ENCODE measurements around the gene DBH. TPM values are rescaled to one million over a fixed set of nuclear protein-coding genes. Genes with fewer than 3 reads are reported as not detected.

Gene DBH
- total RNA-seq, 1 donor from 2014 or later: not detected

GRCh38 chr9:133604856-133605255 lies 31.3 kb upstream of the DBH start:
- Mint-ChIP-seq H3K36me3 (ENCODE audit: low read depth, unreplicated experiment) (peaks cover 1% of the 10 kb centered on the region), H3K27ac (ENCODE audit: unreplicated experiment) (no peak overlapping the region), H3K9me3 (ENCODE audit: unreplicated experiment) (no peaks in the 10 kb centered on the region), H3K27me3 (ENCODE audit: low read depth, unreplicated experiment) (peaks cover 67% of the 10 kb centered on the region), H3K4me1 (ENCODE audit: low read depth, unreplicated experiment) (no peaks in the 10 kb centered on the region), H3K4me3 (ENCODE audit: unreplicated experiment) (no peak overlapping the region)
- no peak overlapping the region for H3K4me3 ChIP-seq (ENCODE audit: insufficient read depth, low read depth, low read length)
- no peaks in the 10 kb centered on the region for H3K79me2 ChIP-seq (ENCODE audit: insufficient read depth, low read length)
- no peak overlapping the region for H3K4me2 ChIP-seq (ENCODE audit: low read length)
- FAIRE-seq (no peak), DNase-seq (ENCODE audit: low read depth) (no peak)
- H4K20me1 ChIP-seq (ENCODE audit: insufficient read depth, low read length): no peaks in the 10 kb centered on the region
- no peak overlapping the region for H2AFZ ChIP-seq (ENCODE audit: low read depth, low read length)
- no peaks in the 10 kb centered on the region for H3K36me3 ChIP-seq (ENCODE audit: insufficient read depth, low read length)
- H3K27ac ChIP-seq (ENCODE audit: low read depth, low read length): no peak overlapping the region
- no peak for TF ChIP-seq EZH2 (IDR thresholded peaks at IDR 0.05; ENCODE audit: insufficient read depth, low read length)
- no peak for TF ChIP-seq CTCF (IDR thresholded peaks at IDR 0.05; ENCODE audit: insufficient read depth, low read depth, low read length)
- H3K27me3 ChIP-seq (ENCODE audit: insufficient read depth, low read length): peaks cover 31% of the 10 kb centered on the region
- no peak overlapping the region for H3K9ac ChIP-seq (ENCODE audit: low read length)
- peaks cover 2% of the 10 kb centered on the region for H3K9me3 ChIP-seq (ENCODE audit: insufficient read depth, low read depth, low read length)
- H3K4me1 ChIP-seq (ENCODE audit: insufficient read depth, low read length): no peaks in the 10 kb centered on the region

- peaks cover 73% of the 10 kb centered on the region for H3K27me3 Mint-ChIP-seq (ENCODE audit: low read depth, unreplicated experiment)
- peaks cover 1% of the 10 kb centered on the region for H3K36me3 Mint-ChIP-seq (ENCODE audit: low read depth, unreplicated experiment)
Measured at GRCh38 chr9:133605446-133605845, 30.7 kb upstream of the DBH start.

More at GRCh38 chr9:133605446-133605845, 30.7 kb upstream of the DBH start:
- Histone ChIP-seq H3K4me3 (ENCODE audit: insufficient read depth, low read depth, low read length) (no peak overlapping the region), H3K9me3 (ENCODE audit: insufficient read depth, low read depth, low read length) (no peaks in the 10 kb centered on the region), H3K4me1 (ENCODE audit: insufficient read depth, low read length) (no peaks in the 10 kb centered on the region), H2AFZ (ENCODE audit: low read depth, low read length) (no peak overlapping the region), H3K9ac (ENCODE audit: low read length) (no peak overlapping the region), H3K27ac (ENCODE audit: low read depth, low read length) (no peak overlapping the region), H3K4me2 (ENCODE audit: low read length) (no peak overlapping the region), H3K36me3 (ENCODE audit: insufficient read depth, low read length) (no peaks in the 10 kb centered on the region), H3K27me3 (ENCODE audit: insufficient read depth, low read length) (peaks cover 31% of the 10 kb centered on the region), H3K79me2 (ENCODE audit: insufficient read depth, low read length) (no peaks in the 10 kb centered on the region), H4K20me1 (ENCODE audit: insufficient read depth, low read length) (no peaks in the 10 kb centered on the region)
- H3K4me3 Mint-ChIP-seq (ENCODE audit: unreplicated experiment): no peak overlapping the region
- H3K4me1 Mint-ChIP-seq (ENCODE audit: low read depth, unreplicated experiment): no peaks in the 10 kb centered on the region
- FAIRE-seq (no peak), DNase-seq (ENCODE audit: low read depth) (no peak)
- H3K27ac Mint-ChIP-seq (ENCODE audit: unreplicated experiment): no peak overlapping the region
- no peak for TF ChIP-seq EZH2 (IDR thresholded peaks at IDR 0.05; ENCODE audit: insufficient read depth, low read length)
- no peak for TF ChIP-seq CTCF (IDR thresholded peaks at IDR 0.05; ENCODE audit: insufficient read depth, low read depth, low read length)
- no peaks in the 10 kb centered on the region for H3K9me3 Mint-ChIP-seq (ENCODE audit: unreplicated experiment)

Measured in astrocyte (in vitro differentiated cells and primary cell).